Esophagus squamous epithelium (tissue), 4 donors: Measurements from ENCODE around the gene ARL2.

Source experiments
- POLR2A ChIP-seq, 4 donors: fragments of 450-650 bp; IDR thresholded peaks; one replicate each; pipeline ENCODE4 v1.6.1; 2017; ENCODE audit warnings: antibody characterized with exemption in 4 of 4, mild to moderate bottlenecking in 4 of 4, moderate library complexity in 3 of 4
- TF ChIP-seq, protein P1 (sequence below), 6 experiments: fragments of 450-650 bp in 4 of 6; fragments of 200-600 bp in 2 of 6; sonication (generic) in 2 of 6; IDR thresholded peaks; one replicate each; pipeline ENCODE4 v1.5.1; 2016 to 2019; ENCODE audit warnings: antibody characterized with exemption in 6 of 6, mild to moderate bottlenecking in 4 of 6, moderate library complexity in 4 of 6

DNA sequence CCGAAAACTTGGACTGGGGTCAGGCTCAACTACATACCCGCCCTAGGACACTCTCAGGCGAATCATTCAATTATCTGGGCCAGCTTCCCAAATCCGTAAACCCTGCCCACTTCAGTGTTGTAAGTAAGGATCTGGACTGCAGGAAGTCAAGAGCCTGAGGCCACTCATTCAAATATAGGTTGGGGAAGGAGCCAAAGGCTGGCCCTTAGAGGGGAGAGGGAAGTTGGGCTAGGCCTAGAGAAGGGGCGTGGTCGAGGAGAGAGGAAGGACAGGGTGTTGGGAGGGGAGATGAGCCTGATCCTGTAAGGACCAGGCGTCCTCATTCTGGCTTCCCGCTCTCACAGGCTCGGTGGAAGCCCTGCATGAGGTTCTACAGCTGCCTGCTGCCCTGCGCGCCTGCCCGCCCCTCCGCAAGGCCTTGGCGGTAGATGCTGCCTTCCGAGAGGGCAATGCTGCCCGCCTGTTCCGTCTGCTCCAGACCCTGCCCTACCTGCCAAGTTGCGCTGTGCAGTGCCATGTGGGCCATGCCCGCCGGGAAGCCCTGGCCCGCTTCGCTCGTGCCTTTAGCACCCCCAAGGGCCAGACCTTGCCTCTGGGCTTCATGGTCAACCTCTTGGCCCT lies 30.0 kb downstream of the ARL2 start:
- TF ChIP-seq, protein P1, sequence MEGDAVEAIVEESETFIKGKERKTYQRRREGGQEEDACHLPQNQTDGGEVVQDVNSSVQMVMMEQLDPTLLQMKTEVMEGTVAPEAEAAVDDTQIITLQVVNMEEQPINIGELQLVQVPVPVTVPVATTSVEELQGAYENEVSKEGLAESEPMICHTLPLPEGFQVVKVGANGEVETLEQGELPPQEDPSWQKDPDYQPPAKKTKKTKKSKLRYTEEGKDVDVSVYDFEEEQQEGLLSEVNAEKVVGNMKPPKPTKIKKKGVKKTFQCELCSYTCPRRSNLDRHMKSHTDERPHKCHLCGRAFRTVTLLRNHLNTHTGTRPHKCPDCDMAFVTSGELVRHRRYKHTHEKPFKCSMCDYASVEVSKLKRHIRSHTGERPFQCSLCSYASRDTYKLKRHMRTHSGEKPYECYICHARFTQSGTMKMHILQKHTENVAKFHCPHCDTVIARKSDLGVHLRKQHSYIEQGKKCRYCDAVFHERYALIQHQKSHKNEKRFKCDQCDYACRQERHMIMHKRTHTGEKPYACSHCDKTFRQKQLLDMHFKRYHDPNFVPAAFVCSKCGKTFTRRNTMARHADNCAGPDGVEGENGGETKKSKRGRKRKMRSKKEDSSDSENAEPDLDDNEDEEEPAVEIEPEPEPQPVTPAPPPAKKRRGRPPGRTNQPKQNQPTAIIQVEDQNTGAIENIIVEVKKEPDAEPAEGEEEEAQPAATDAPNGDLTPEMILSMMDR (IDR thresholded peaks at IDR 0.05) = no peak
- no peak for TF ChIP-seq POLR2A (IDR thresholded peaks at IDR 0.05)
